Testis (tissue), 3 donors: ENCODE measurements around the gene TF. TPM values are rescaled to one million over a fixed set of nuclear protein-coding genes. Genes with fewer than 3 reads are reported as not detected.
"Not testable (repeated sequence)": the region's sequence is repeated elsewhere in the genome, so short reads cannot be mapped to it uniquely, and the experiment has no call there.

Experiments used
- DNase-seq: peaks from one replicate; pipeline ENCODE4 v3.0.0-alpha.2; 2019
- H3K27ac ChIP-seq, 2 donors: fragments of 200-600 bp; sonication (generic); one replicate each; pipeline ENCODE4 v1.5.1; 2019
- H3K27me3 ChIP-seq: fragments of 200-600 bp; sonication (generic); one replicate; pipeline ENCODE4 v1.5.1; 2019
- H3K36me3 ChIP-seq: fragments of 200-600 bp; sonication (generic); one replicate; pipeline ENCODE4 v1.5.1; 2017; ENCODE audit warnings: low read depth; ENCODE audit errors: missing control alignments
- H3K4me1 ChIP-seq: fragments of 200-600 bp; sonication (generic); one replicate; pipeline ENCODE4 v1.5.1; 2019
- H3K4me3 ChIP-seq, 2 donors: fragments of 200-600 bp; sonication (generic); one replicate each; pipeline ENCODE4 v1.5.1; 2017 to 2019
- H3K9me3 ChIP-seq: fragments of 200-600 bp; sonication (generic); one replicate; pipeline ENCODE4 v1.5.1; 2017
- POLR2A ChIP-seq: fragments of 450-650 bp; IDR thresholded peaks from one replicate; pipeline ENCODE4 v1.6.1; 2017; ENCODE audit warnings: antibody characterized with exemption, mild to moderate bottlenecking, moderate library complexity
- WGBS, 2 donors: methylation state at CpG; one replicate each; pipeline ENCODE4 v1.1.5; 2018; 5-methylcytosine and 5-hydroxymethylcytosine counted together
- intact Hi-C: fragments of 100-400 bp; cut with DNase I; formaldehyde crosslinking; loops from one replicate; pipeline ENCODE4 v1.15.1; 2023; ENCODE audit warnings: low total_unique reads
- polyA plus RNA-seq: library from polyadenylated mRNA; stranded (reverse); fragments of 350-450 nt; fragmentation: Illumina TruSeq; extraction: RNeasy Lipid Tissue Mini Kit (QIAGEN cat#74804); gene quantifications from one replicate; pipeline ENCODE4 v1.2.3, GENCODE V29; 2014; ENCODE audit warnings: low read depth, low replicate concordance; ENCODE audit not compliant: insufficient read depth
- total RNA-seq, 2 donors: library from RNA; depleted of rRNA; stranded (reverse); fragments of >200 nt; gene quantifications; one replicate each; pipeline ENCODE4 v1.2.3, GENCODE V29; 2016
- TF ChIP-seq, protein P1 (sequence below), 3 experiments: fragments of 450-650 bp in 2 of 3; fragments of 200-600 bp in 1 of 3; sonication (generic) in 1 of 3; IDR thresholded peaks; one replicate each; pipeline ENCODE4 v1.5.1; 2016 to 2019; ENCODE audit warnings: antibody characterized with exemption in 3 of 3, mild to moderate bottlenecking in 2 of 3, moderate library complexity in 1 of 3

Gene TF
- total and polyA plus RNA-seq, 3 donors from 2014 or later, result 53.1 to 165 (median 60.2) TPM

DNA sequence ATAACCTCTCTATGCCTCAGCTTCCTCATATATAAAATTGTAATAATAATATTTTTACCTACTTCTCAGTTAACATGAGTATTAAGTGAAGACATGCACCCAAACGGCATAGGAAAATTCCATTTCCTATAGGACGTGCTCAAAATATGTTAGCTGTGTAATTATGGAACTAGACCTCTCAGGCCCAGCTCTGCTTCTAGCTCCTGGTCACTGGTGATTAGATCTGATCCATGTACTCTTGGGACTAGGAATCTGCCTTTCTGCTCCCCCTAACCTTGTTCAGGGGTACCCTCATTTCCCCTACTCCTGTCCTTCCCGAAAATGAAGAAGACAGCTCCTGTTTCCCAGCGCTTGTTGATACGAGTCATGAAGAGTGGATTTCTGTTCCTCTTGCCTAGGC, 29.6 kb downstream of the TF start:
- H3K4me3 ChIP-seq, result no peak overlapping the region
- intact Hi-C loops, result no loop called here
- no peaks in the 10 kb centered on the region for H3K36me3 ChIP-seq
- WGBS, 2 donors, result 97% methylated on average over 5 of the region's 5 CpGs
- no peak overlapping the region for H3K27ac ChIP-seq
- H3K4me1 ChIP-seq, result no peaks in the 10 kb centered on the region
- no peaks in the 10 kb centered on the region for H3K9me3 ChIP-seq
- no peak for DNase-seq
- TF ChIP-seq POLR2A, result no peak
- TF ChIP-seq, protein P1, sequence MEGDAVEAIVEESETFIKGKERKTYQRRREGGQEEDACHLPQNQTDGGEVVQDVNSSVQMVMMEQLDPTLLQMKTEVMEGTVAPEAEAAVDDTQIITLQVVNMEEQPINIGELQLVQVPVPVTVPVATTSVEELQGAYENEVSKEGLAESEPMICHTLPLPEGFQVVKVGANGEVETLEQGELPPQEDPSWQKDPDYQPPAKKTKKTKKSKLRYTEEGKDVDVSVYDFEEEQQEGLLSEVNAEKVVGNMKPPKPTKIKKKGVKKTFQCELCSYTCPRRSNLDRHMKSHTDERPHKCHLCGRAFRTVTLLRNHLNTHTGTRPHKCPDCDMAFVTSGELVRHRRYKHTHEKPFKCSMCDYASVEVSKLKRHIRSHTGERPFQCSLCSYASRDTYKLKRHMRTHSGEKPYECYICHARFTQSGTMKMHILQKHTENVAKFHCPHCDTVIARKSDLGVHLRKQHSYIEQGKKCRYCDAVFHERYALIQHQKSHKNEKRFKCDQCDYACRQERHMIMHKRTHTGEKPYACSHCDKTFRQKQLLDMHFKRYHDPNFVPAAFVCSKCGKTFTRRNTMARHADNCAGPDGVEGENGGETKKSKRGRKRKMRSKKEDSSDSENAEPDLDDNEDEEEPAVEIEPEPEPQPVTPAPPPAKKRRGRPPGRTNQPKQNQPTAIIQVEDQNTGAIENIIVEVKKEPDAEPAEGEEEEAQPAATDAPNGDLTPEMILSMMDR (IDR thresholded peaks at IDR 0.05), result no peak
- no peaks in the 10 kb centered on the region for H3K27me3 ChIP-seq

DNA sequence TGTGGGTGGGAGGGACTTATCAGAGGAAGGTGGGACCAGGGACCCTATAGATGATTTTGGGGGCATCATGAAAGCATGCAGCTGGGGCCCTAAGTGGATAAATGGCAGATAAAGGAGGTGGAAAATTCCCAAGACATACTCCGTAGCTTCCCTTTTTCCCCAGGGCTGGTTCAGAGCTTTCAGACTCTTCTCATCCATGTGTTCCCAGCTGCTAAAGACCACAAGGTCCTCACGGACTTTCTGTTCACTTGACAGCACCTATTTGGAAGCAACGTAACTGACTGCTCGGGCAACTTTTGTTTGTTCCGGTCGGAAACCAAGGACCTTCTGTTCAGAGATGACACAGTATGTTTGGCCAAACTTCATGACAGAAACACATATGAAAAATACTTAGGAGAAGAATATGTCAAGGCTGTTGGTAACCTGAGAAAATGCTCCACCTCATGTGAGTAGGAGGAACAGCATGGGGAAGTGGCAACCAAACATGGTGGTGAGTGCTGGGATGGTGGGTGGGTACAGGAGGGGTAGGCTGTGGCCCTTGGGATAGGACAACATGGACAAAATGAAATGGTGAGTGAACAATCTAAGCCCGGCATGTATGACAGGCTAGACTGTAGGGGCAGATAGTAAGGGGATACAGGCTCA, 30.7 kb downstream of the TF start:
- Histone ChIP-seq H3K27me3 (no peaks in the 10 kb centered on the region), H3K36me3 (no peaks in the 10 kb centered on the region), H3K4me3 (no peak overlapping the region), H3K4me1 (no peaks in the 10 kb centered on the region), H3K9me3 (no peaks in the 10 kb centered on the region), H3K27ac (no peak overlapping the region)
- TF ChIP-seq, protein P1 (IDR thresholded peaks at IDR 0.05), result no peak
- TF ChIP-seq POLR2A, result no peak
- 94 to 95% methylated on average over 7 of the region's 7 CpGs for WGBS, 2 donors
- no peak for DNase-seq
- intact Hi-C loops, result no loop called here

DNA sequence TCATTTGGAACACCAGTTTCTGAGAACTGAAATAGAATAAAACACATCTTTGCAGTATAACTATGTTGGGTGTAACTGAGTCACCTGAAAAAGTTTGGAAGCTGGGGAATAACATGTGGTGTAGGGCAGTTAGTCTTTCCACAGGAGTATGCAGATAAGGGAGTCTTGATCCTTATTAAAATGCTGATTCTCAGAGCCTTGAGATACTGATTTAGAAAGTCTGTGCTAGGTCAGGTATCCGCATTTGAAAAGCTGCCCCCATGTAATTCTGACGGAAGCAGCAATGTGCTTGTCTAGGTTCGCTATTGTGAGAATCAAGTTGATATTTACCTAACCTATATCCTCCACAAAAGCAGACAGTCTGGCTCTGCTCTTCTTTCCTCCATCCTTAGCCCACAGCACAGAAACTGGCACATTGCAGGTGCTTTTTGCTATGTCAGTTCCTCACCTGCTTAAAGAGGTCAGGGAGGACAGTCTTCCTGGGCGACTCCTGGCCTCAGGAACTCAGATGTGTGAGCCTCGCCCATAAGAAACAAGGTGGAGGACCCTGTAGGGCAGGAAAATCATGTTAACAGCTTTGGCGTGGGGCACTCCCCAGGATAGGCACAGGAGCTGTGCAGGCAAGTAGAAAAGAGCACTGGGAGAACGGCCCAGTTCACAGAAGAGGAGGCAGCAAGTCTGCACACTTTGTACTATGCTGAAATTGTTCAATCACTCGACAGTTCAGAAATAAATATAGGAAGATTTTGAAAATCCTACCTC, 31.8 kb downstream of the TF start:
- intact Hi-C loops, result no loop called here
- Histone ChIP-seq H3K36me3 (no peaks in the 10 kb centered on the region), H3K9me3 (no peaks in the 10 kb centered on the region), H3K27ac (no peak overlapping the region), H3K4me1 (no peaks in the 10 kb centered on the region), H3K27me3 (no peaks in the 10 kb centered on the region), H3K4me3 (no peak overlapping the region)
- 82 to 86% methylated on average over 8 of the region's 8 CpGs for WGBS, 2 donors
- no peak for TF ChIP-seq POLR2A
- TF ChIP-seq, protein P1 (IDR thresholded peaks at IDR 0.05), result no peak
- no peak for DNase-seq

DNA sequence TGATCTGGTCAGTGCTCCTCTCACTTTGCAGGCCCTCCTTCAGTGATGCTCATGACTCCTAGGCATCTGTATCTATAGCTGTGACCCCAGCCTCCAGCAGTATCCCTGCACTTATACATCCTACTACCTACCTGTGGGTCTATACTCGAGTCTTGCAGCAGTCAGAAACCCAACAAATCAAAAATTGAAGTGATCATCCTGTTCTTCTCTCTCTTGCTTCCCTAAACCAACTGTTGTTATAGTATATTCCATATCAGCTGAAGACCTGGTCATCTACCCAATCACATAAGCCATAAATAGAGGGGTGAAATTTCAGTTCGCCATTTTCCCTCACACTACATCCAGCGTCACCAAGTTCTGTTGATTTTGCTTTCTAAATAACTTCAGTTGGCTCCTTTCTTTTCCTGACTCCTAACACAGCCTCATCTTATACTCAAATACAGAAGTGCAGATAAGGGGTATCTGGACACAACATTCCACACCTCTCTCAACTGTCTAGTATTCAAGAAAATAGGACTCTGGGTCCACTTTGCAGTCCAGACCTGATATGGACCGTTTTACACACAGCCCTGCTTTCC, 33.5 kb downstream of the TF start:
- Histone ChIP-seq H3K4me1 (no peaks in the 10 kb centered on the region), H3K27ac (no peak overlapping the region), H3K27me3 (no peaks in the 10 kb centered on the region), H3K9me3 (no peaks in the 10 kb centered on the region), H3K4me3 (no peak overlapping the region), H3K36me3 (no peaks in the 10 kb centered on the region)
- DNase-seq, result no peak
- WGBS, 2 donors, result 69 to 92% methylated on average over 4 of the region's 4 CpGs
- intact Hi-C loops, result no loop called here
- TF ChIP-seq, protein P1 (IDR thresholded peaks at IDR 0.05), result no peak
- TF ChIP-seq POLR2A, result no peak

DNA sequence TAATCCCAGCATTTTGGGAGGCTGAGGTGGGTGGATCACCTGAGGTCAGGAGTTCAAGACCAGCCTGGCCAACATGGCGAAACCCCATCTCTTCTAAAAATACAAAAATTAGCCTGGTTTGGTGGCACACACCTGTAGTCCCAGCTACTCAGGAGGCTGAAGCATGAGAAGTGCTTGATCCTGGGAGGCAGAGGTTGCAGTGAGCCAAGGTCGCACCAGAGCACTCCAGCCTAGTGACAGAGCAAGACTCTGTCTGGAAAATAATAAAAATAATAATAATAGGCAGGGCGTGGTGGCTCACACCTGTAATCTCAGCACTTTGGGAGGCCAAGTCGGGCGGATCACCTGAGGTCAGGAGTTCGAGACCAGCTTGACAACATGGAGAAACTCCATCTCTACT, 34.6 kb downstream of the TF start:
- not testable (repeated sequence) for H3K27ac ChIP-seq

More for the DNA sequence above, 34.6 kb downstream of the TF start:
- DNase-seq, H3K36me3 ChIP-seq, H3K27me3 ChIP-seq, H3K4me3 ChIP-seq, H3K4me1 ChIP-seq, H3K9me3 ChIP-seq, intact Hi-C loops: not testable (repeated sequence)
- WGBS, 2 donors, result 94 to 97% methylated on average over 6 of the region's 6 CpGs
